ENCODE measurements around the gene UGCG.

The UGCG gene

GRCh38 chr9:111984086-111984802 is 87.6 kb downstream of the UGCG start:
- H3K4me3 ChIP-seq (ENCODE audit: control insufficient read depth, low read depth, low read length): no peak overlapping the region
- no peak for TF ChIP-seq CTCF (conservative IDR thresholded peaks at IDR 0.05; ENCODE audit: control insufficient read depth, insufficient read depth, low read depth, low read length)
- DNase-seq (ENCODE audit: low read depth): no peak

Data from fibroblast of mammary gland (primary cell).